Rectal smooth muscle tissue (tissue), 1 donor: ENCODE results near the gene SGSH.
"Not testable (repeated sequence)": the region's sequence is repeated elsewhere in the genome, so short reads cannot be mapped to it uniquely, and the experiment has no call there.

ENCODE experiments used
- H3K27ac ChIP-seq: one replicate; pipeline ENCODE4 v1.7.0; 2013; ENCODE audit warnings: low read depth, low read length, inconsistent platforms
- H3K27me3 ChIP-seq: one replicate; pipeline ENCODE4 v1.7.0; 2013; ENCODE audit warnings: low read length; ENCODE audit not compliant: control insufficient read depth, insufficient read depth
- H3K36me3 ChIP-seq: one replicate; pipeline ENCODE4 v1.7.0; 2013; ENCODE audit warnings: low read length; ENCODE audit not compliant: control insufficient read depth, insufficient read depth
- H3K4me1 ChIP-seq: one replicate; pipeline ENCODE4 v1.7.0; 2013; ENCODE audit warnings: low read length; ENCODE audit not compliant: control insufficient read depth, insufficient read depth
- H3K4me3 ChIP-seq: one replicate; pipeline ENCODE4 v1.7.0; 2013; ENCODE audit warnings: low read length
- H3K9ac ChIP-seq: one replicate; pipeline ENCODE4 v1.7.0; 2013; ENCODE audit warnings: low read length

SGSH gene

GRCh38 chr17:80261159-80261894, 41.2 kb upstream of the SGSH start:
- peak overlapping the region; percentile 96 for H3K4me3 ChIP-seq
- H3K27ac ChIP-seq, result peak overlapping the region; percentile 93
- H3K4me1 ChIP-seq, result peaks cover 17% of the 10 kb centered on the region
- H3K27me3 ChIP-seq, result no peaks in the 10 kb centered on the region
- peak overlapping the region; percentile 73 for H3K9ac ChIP-seq
- H3K36me3 ChIP-seq, result peaks cover 2% of the 10 kb centered on the region

DNA sequence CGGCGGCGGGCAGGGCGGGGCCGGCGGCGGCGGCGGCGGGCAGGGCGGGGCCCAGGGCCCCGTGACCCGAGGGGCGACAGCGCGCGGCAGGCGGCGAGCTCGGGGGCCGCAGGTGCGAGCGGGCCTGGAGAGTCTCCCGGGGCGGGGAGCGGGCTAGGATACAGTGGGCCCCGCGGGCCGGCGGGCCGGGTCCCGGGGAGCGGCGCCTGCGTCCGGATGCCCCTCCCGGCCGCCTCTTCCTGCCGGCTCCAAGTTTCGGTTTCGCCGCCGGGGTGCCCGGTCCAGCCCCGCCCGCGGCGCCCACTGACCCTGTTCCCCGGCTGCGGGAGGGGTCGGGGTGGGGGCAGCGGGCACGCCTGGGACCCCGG, 40.6 kb upstream of the SGSH start, which contains the start of gene RNF213:
RNF213 (plus strand) TSS at position 62 of the 368 bp plus-strand sequence. CDS start 2,830 bp downstream, outside the sequence.
- H3K27ac ChIP-seq, result peak within 1 kb of the TSS; percentile 93
- H3K27me3 ChIP-seq, result no peaks in the 10 kb centered on the region
- peaks cover 2% of the 10 kb centered on the region for H3K36me3 ChIP-seq
- H3K4me1 ChIP-seq, result peaks cover 17% of the 10 kb centered on the region
- peak within 1 kb of the TSS; percentile 73 for H3K9ac ChIP-seq
- peak within 1 kb of the TSS; percentile 96 for H3K4me3 ChIP-seq

DNA sequence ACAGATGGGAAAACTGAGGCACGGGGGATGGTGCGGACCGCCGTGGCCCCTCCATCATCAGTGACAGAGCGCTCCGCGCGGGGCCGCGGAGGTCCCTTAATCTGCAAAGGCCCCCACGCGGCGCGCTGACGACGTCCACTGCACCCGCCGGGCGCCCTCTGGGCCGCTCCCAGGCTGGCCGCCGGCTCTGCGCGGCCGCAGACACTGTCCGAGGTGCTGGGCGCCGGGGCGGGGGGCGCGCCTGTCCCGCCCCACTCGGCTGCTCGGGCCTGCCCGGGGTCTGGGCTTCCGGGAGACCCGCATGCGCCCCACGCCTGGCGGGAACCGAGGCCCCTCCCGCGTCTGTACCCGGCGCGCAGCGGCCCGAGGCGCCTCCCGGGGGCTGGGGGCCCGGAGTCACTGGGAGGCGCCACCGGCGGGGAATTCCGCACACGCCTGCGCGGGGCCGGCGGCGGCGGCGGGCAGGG, 40.0 kb upstream of the SGSH start:
- Histone ChIP-seq H3K4me1 (peaks cover 17% of the 10 kb centered on the region), H3K9ac (peak overlapping the region; percentile 57), H3K27me3 (no peaks in the 10 kb centered on the region), H3K4me3 (peak overlapping the region; percentile 69), H3K27ac (peak overlapping the region; percentile 74), H3K36me3 (peaks cover 2% of the 10 kb centered on the region)

DNA sequence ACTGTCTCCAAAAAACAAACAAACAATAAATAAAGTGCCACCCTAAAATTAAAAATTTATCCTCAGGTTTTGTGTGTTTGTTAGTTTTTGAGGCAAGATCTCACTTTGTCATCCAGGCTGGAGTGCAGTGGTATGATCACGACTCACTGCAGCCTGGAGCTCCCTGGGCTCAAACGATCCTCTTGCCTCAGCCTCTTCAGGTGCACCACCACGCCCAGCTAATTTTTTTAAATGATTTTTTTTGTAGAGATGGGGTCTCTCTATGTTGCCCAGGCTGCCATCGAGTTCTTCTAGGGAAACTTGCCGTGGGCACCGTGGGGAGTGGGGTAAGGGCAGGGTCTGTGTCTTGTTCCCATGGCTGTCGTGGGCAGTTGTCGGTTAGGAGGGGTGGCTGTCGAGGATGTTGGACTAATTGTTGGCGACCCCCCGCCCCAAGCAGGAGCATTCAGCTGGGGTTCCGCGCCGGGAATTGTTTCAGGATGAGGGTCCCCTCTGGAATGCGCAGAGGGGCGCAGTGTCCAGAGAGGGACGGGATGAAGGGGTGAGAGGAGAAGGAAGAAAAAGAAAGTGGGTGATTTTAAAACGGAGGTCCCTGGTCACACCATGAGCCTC, 39.4 kb upstream of the SGSH start:
- peak overlapping the region; percentile 69 for H3K4me3 ChIP-seq
- peaks cover 17% of the 10 kb centered on the region for H3K4me1 ChIP-seq
- peak overlapping the region; percentile 74 for H3K27ac ChIP-seq
- peak overlapping the region; percentile 57 for H3K9ac ChIP-seq
- H3K27me3 ChIP-seq, result no peaks in the 10 kb centered on the region
- H3K36me3 ChIP-seq, result no peaks in the 10 kb centered on the region

- H3K4me3 ChIP-seq, H3K27me3 ChIP-seq, H3K27ac ChIP-seq, H3K36me3 ChIP-seq, H3K9ac ChIP-seq: not testable (repeated sequence)
- peaks cover 12% of the 10 kb centered on the region for H3K4me1 ChIP-seq
Observed at GRCh38 chr17:80258296-80258695, 38.2 kb upstream of the SGSH start.

DNA sequence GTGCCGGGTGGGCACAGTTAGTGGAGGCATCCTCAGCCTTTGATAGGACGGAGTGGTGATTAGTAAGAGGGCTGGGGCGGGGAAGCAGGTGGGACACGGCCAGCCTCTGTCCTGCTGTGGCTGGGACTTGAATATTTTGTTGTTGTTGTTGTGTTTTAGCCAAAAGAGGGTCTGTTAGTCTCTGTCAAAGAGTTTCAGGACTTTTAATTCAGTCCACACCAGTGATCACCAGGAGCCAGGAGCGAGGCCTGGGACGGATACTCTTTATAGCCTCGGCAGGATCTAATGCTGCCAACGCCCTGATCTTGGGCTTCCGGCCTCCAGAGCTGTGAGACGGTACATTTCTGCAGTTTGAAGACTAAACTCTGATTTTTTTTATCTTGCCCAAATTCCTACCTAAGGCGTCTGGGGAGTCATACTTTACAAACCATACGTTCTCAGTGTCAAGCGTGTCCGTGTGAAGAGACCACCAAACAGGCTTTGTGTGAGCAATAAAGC, 37.6 kb upstream of the SGSH start:
- Histone ChIP-seq H3K36me3 (no peaks in the 10 kb centered on the region), H3K9ac (no peak overlapping the region), H3K4me3 (no peak overlapping the region), H3K27me3 (no peaks in the 10 kb centered on the region), H3K27ac (no peak overlapping the region), H3K4me1 (peaks cover 8% of the 10 kb centered on the region)

DNA sequence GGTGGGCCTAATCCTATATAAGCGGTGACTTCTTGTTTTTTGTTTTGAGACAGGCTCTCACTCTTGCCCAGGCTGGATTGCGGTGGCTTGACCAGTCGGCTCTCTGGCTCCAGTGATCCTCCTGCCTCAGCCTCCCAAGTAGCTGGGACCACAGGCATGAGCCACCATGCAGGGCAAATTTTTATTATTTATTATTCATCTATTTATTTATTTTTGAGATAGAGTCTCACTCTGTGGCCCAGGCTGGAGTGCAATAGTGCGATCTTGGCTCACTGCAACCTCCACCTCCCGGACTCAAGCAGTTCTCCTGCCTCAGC, 35.9 kb upstream of the SGSH start:
- Histone ChIP-seq H3K9ac (no peak overlapping the region), H3K4me1 (no peaks in the 10 kb centered on the region), H3K27me3 (no peaks in the 10 kb centered on the region), H3K36me3 (no peaks in the 10 kb centered on the region), H3K27ac (no peak overlapping the region), H3K4me3 (no peak overlapping the region)

DNA sequence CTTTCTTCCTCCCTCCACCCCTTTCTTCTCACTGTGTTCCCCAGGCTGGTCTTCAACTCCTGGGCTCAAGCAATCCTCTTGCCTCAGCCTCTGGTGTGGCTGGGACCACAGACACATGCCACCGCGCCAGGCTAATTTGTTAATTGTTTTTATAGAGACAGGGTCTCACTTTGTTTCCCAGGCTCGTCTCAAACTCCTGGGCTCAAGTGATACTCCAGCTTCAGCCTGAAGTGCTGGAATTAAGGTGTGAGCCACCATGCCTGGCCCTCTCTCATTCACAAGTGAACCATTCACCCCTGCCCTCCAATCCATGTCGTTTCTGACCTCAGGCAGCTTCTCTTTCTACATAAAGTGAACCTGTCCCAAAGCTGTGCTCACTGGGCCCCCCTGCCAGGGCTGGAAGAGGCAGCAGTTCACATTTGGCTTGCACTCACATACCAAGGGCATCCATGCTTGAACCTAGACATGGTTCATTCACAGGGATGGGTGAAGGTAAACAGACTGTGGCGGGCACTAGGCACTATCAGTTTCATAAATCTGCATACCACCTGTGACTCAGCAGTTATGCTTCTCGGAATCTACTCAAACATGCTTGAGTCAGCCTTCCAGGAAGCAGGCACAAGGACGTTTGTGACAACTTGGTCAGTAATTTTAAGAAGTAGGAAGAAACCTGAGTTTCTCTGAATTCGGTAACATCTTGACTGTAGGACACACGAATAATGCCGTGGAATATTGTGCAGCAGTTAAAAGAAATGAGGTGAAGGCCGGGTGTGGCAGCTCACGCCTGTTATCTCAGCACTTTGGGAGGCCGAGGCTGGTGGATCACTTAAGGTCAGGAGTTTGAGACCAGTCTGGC, 34.5 kb upstream of the SGSH start:
- no peaks in the 10 kb centered on the region for H3K4me1 ChIP-seq
- no peak overlapping the region for H3K4me3 ChIP-seq
- H3K27ac ChIP-seq, result peak overlapping the region; percentile 17
- H3K9ac ChIP-seq, result no peak overlapping the region
- no peaks in the 10 kb centered on the region for H3K27me3 ChIP-seq
- no peaks in the 10 kb centered on the region for H3K36me3 ChIP-seq

DNA sequence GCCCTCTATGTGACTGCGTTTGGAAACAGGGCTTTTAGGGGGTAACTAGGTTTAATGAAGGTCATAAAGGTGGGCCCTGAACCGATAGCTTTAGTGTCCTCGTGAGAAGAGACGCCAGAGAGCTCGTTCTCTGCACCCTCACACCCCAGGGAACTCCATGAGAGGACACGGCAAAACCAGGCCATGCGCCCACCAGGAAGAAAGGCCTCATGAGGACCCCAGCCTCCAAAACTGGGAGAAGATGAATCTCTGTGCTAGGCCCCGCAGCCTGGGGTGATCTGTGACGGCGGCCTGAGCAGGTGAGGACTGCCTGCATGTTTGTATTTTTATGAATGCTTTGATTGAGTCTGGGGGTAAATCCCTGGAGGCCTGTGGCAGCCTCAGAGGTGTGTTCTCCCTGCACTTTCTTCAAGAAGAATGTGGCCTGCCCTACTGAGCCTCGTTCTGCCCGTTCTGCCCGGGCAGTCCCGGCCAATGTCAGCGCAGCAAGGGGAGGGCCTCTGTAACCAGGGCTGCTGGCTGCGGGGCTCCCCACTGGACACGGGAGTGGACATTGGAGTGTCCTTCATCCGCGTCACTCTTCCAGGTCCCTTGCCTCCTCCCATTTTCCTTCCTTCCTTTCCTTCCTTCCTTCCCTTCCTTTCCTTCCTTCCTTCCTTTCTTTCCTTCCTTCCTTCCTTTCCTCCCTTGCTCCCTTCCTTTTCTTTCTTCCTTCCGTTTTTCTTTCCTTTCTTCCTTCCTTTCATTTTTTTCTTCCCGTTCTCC, 33.7 kb upstream of the SGSH start:
- Histone ChIP-seq H3K36me3 (no peaks in the 10 kb centered on the region), H3K4me1 (no peaks in the 10 kb centered on the region), H3K27me3 (no peaks in the 10 kb centered on the region), H3K27ac (no peak overlapping the region), H3K4me3 (no peak overlapping the region), H3K9ac (no peak overlapping the region)

DNA sequence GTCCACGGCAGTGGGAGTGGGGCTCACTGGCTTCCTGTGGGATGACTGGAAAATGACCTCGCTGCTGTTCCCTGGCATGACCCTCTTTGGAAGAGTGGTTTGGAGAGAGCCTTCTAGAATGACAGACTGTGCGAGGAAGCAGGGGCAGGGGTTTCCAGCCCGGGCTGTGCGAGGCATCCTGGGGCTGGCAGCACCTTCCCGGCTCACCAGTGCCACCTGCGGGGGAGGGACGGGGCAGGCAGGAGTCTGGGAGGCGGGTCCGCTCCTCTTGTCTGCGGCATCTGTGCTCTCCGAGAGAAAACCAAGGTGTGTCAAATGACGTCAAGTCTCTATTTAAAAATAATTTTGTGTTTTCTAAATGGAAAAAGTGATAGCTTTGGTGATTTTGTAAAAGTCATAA, 32.7 kb upstream of the SGSH start:
- H3K9ac ChIP-seq, result no peak overlapping the region
- no peaks in the 10 kb centered on the region for H3K27me3 ChIP-seq
- no peak overlapping the region for H3K4me3 ChIP-seq
- no peak overlapping the region for H3K27ac ChIP-seq
- H3K36me3 ChIP-seq, result no peaks in the 10 kb centered on the region
- no peaks in the 10 kb centered on the region for H3K4me1 ChIP-seq

- Histone ChIP-seq H3K4me1 (no peaks in the 10 kb centered on the region), H3K4me3 (no peak overlapping the region), H3K27ac (no peak overlapping the region), H3K27me3 (no peaks in the 10 kb centered on the region), H3K36me3 (no peaks in the 10 kb centered on the region), H3K9ac (no peak overlapping the region)
Observed at GRCh38 chr17:80251966-80252365, 31.8 kb upstream of the SGSH start.
